Stimulated activated CD4-positive, alpha-beta T cell treated with anti-CD3 and anti-CD28 coated beads, Interleukin-12 subunit alpha, Interleukin-12 subunit beta, amount 100 ng/mL, for 24 hours (primary cell): ENCODE results near the gene SF3B1.
"Not testable (repeated sequence)": the region's sequence is repeated elsewhere in the genome, so short reads cannot be mapped to it uniquely, and the experiment has no call there.

Experiments
- DNase-seq, 2 experiments: peaks; one replicate each; pipeline ENCODE4 v3.0.0-alpha.2; 2020; ENCODE audit warnings: low read depth in 2 of 2

The SF3B1 gene

GRCh38 chr2:197378494-197379307, 56.1 kb downstream of the SF3B1 start:
- peak; percentile 39 to 46 for DNase-seq

GRCh38 chr2:197378086-197378485, 56.7 kb downstream of the SF3B1 start:
- no peak for DNase-seq

- no peak for DNase-seq
Observed at GRCh38 chr2:197377670-197378069, 57.2 kb downstream of the SF3B1 start.

- no peak for DNase-seq
Observed at GRCh38 chr2:197372592-197372991, 62.2 kb downstream of the SF3B1 start.

GRCh38 chr2:197370664-197371063, 64.2 kb downstream of the SF3B1 start:
- DNase-seq: not testable (repeated sequence)

- no peak for DNase-seq
Observed at GRCh38 chr2:197369933-197370320, 64.9 kb downstream of the SF3B1 start.

- no peak for DNase-seq
Observed at GRCh38 chr2:197369228-197369932, 65.4 kb downstream of the SF3B1 start.

- no peak for DNase-seq
Observed at GRCh38 chr2:197368412-197368811, 66.4 kb downstream of the SF3B1 start.

- no peak for DNase-seq
Observed at GRCh38 chr2:197363998-197364397, 70.8 kb downstream of the SF3B1 start.

GRCh38 chr2:197360744-197361156, 74.1 kb downstream of the SF3B1 start:
- no peak for DNase-seq

- no peak for DNase-seq
Observed at GRCh38 chr2:197359859-197360258, 75.0 kb downstream of the SF3B1 start.

- no peak for DNase-seq
Observed at GRCh38 chr2:197358931-197359330, 75.9 kb downstream of the SF3B1 start.

GRCh38 chr2:197357986-197358385, 76.8 kb downstream of the SF3B1 start:
- no peak for DNase-seq

GRCh38 chr2:197356136-197356535, 78.7 kb downstream of the SF3B1 start:
- DNase-seq: no peak

- DNase-seq: no peak
Observed at GRCh38 chr2:197354169-197354558, 80.7 kb downstream of the SF3B1 start.

GRCh38 chr2:197353393-197354168, 81.2 kb downstream of the SF3B1 start:
- DNase-seq: no peak

- DNase-seq: no peak
Observed at GRCh38 chr2:197349699-197350098, 85.1 kb downstream of the SF3B1 start.

GRCh38 chr2:197348721-197349360, 86.0 kb downstream of the SF3B1 start:
- no peak for DNase-seq

GRCh38 chr2:197345846-197346370, 88.9 kb downstream of the SF3B1 start:
- DNase-seq: no peak

- DNase-seq: not testable (repeated sequence)
Observed at GRCh38 chr2:197343968-197344367, 90.9 kb downstream of the SF3B1 start.

GRCh38 chr2:197340591-197340990, 94.2 kb downstream of the SF3B1 start:
- no peak for DNase-seq
